DOHH2 (cell line): ENCODE measurements around the gene SLC30A10.
"Not testable (repeated sequence)": the region's sequence is repeated elsewhere in the genome, so short reads cannot be mapped to it uniquely, and the experiment has no call there.

Experiments
- H3F3A ChIP-seq: fragments of 200-600 bp; sonication (generic), shearing (Covaris generic); 2 replicates; pipeline ENCODE4 v1.6.0; 2016; ENCODE audit warnings: antibody characterized with exemption, mild to moderate bottlenecking; ENCODE audit not compliant: control insufficient read depth, insufficient read depth
- H3K27ac ChIP-seq: fragments of 200-600 bp; sonication (generic); 2 replicates; pipeline ENCODE4 v1.5.1; 2014; ENCODE audit warnings: low read depth, mild to moderate bottlenecking, low read length, moderate library complexity
- H3K27me3 ChIP-seq: fragments of 200-600 bp; sonication (generic); 2 replicates; pipeline ENCODE4 v1.6.1; 2014; ENCODE audit warnings: mild to moderate bottlenecking, low read length, mixed read lengths; ENCODE audit not compliant: control insufficient read depth
- H3K36me3 ChIP-seq: fragments of 200-600 bp; sonication (generic); 2 replicates; pipeline ENCODE4 v1.6.1; 2014; ENCODE audit warnings: mild to moderate bottlenecking, low read length, moderate library complexity, mixed read lengths; ENCODE audit not compliant: control insufficient read depth
- H3K4me1 ChIP-seq: fragments of 200-600 bp; sonication (generic); 2 replicates; pipeline ENCODE4 v1.6.1; 2014; ENCODE audit warnings: mild to moderate bottlenecking, low read length, mixed read lengths; ENCODE audit not compliant: control insufficient read depth
- H3K4me2 ChIP-seq: fragments of 200-600 bp; sonication (generic); 2 replicates; pipeline ENCODE4 v1.6.0; 2014; ENCODE audit warnings: mild to moderate bottlenecking, low read length, moderate library complexity
- H3K4me3 ChIP-seq: fragments of 200-600 bp; sonication (generic); 2 replicates; pipeline ENCODE4 v1.5.1; 2014; ENCODE audit warnings: mild to moderate bottlenecking, low read length, mixed read lengths
- H3K79me2 ChIP-seq: fragments of 200-600 bp; sonication (generic); 2 replicates; pipeline ENCODE4 v1.6.1; 2014; ENCODE audit warnings: mild to moderate bottlenecking, low read length, mixed read lengths; ENCODE audit not compliant: control insufficient read depth
- H3K9me2 ChIP-seq: fragments of 200-600 bp; sonication (generic); replicated peaks from 2 replicates; pipeline ENCODE4 v1.6.1; 2014; ENCODE audit warnings: mild to moderate bottlenecking, low read length, mixed read lengths; ENCODE audit not compliant: control insufficient read depth
- H3K9me3 ChIP-seq: fragments of 200-600 bp; sonication (generic); 2 replicates; pipeline ENCODE4 v1.6.1; 2014; ENCODE audit warnings: antibody characterized with exemption, low read length, mixed read lengths; ENCODE audit not compliant: control insufficient read depth, insufficient read depth
- H4K20me1 ChIP-seq: fragments of 200-600 bp; sonication (generic); 2 replicates; pipeline ENCODE4 v1.6.0; 2014; ENCODE audit warnings: low read depth, mild to moderate bottlenecking, antibody characterized with exemption, low read length, moderate library complexity; ENCODE audit not compliant: control insufficient read depth, insufficient read depth
- CTCF ChIP-seq: fragments of 200-600 bp; sonication (generic); IDR thresholded peaks from one replicate; pipeline ENCODE4 v1.5.1; 2014; ENCODE audit warnings: antibody characterized with exemption, mild to moderate bottlenecking, low read depth, low read length; ENCODE audit not compliant: poor library complexity, severe bottlenecking
- EZH2phosphoT487 ChIP-seq: fragments of 200-600 bp; sonication (generic); IDR thresholded peaks from 2 replicates; pipeline ENCODE4 v1.6.1; 2017; ENCODE audit warnings: borderline replicate concordance, mild to moderate bottlenecking, antibody characterized with exemption, low read length, moderate library complexity, mixed read lengths

The SLC30A10 gene

GRCh38 chr1:219941179-219942118, 13.1 kb upstream of the SLC30A10 start:
- Histone ChIP-seq H3K4me2 (no peak overlapping the region), H3K27me3 (no peaks in the 10 kb centered on the region), H3K4me1 (no peaks in the 10 kb centered on the region), H3K9me3 (no peaks in the 10 kb centered on the region), H3K4me3 (no peak overlapping the region), H4K20me1 (no peaks in the 10 kb centered on the region), H3K9me2 (no peaks in the 10 kb centered on the region), H3K36me3 (no peaks in the 10 kb centered on the region), H3K27ac (no peak overlapping the region), H3F3A (no peaks in the 10 kb centered on the region), H3K79me2 (no peaks in the 10 kb centered on the region)
- no peak for TF ChIP-seq CTCF
- TF ChIP-seq EZH2phosphoT487, result no peak

DNA sequence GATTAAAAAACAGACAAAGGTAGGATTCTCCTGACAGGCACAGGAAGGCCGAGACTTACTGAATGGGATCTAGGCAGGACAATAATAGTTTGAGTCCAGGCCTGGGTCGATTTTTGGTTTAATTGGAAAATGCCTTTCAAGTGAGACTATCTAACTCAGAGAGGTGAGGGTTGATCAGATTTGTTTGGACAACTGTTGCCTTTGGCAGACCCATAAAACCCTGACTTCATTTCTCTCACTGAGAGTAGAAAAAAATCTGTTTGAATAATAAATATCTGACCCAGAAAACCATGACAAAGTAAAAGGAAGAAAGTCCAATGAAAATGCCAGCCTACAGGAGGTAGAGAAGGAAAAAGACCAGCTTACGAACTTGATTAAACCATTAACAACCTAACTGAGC, 12.3 kb upstream of the SLC30A10 start:
- Histone ChIP-seq H3K4me1 (no peaks in the 10 kb centered on the region), H3K9me2 (no peaks in the 10 kb centered on the region), H3K9me3 (no peaks in the 10 kb centered on the region), H3K27me3 (no peaks in the 10 kb centered on the region), H3K27ac (no peak overlapping the region), H4K20me1 (no peaks in the 10 kb centered on the region), H3F3A (no peaks in the 10 kb centered on the region), H3K79me2 (no peaks in the 10 kb centered on the region), H3K4me2 (no peak overlapping the region), H3K36me3 (no peaks in the 10 kb centered on the region), H3K4me3 (no peak overlapping the region)
- TF ChIP-seq EZH2phosphoT487 (no peak), CTCF (no peak)

DNA sequence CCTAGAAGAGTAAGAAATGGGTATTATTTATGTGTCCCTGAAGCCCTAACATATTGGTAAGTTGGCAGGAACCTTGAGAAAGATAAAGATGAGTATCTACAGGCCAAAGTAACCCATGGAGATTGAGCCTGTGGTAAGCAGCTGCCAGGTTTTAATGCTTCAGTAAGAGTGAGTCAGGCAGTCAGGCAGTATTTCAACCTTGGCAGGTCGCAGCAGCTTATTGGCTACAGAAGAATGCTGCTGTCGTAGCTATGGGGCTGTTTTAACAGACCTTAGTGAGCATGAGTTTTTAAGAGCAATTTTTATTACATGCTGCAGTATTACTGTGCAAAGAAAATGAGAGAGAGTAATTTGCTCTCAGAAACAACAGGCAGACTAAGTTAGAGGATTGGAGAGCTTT, 10.3 kb upstream of the SLC30A10 start:
- H3K9me3 ChIP-seq, result no peaks in the 10 kb centered on the region
- no peaks in the 10 kb centered on the region for H3K9me2 ChIP-seq
- H4K20me1 ChIP-seq, result no peaks in the 10 kb centered on the region
- H3K4me1 ChIP-seq, result no peaks in the 10 kb centered on the region
- H3K27ac ChIP-seq, result no peak overlapping the region
- TF ChIP-seq CTCF (no peak), EZH2phosphoT487 (no peak)
- H3F3A ChIP-seq, result no peaks in the 10 kb centered on the region
- H3K4me2 ChIP-seq, result no peak overlapping the region
- H3K27me3 ChIP-seq, result peaks cover 3% of the 10 kb centered on the region; the same call in 1 of the 2 replicates
- no peak overlapping the region for H3K4me3 ChIP-seq
- H3K79me2 ChIP-seq, result no peaks in the 10 kb centered on the region
- no peaks in the 10 kb centered on the region for H3K36me3 ChIP-seq

DNA sequence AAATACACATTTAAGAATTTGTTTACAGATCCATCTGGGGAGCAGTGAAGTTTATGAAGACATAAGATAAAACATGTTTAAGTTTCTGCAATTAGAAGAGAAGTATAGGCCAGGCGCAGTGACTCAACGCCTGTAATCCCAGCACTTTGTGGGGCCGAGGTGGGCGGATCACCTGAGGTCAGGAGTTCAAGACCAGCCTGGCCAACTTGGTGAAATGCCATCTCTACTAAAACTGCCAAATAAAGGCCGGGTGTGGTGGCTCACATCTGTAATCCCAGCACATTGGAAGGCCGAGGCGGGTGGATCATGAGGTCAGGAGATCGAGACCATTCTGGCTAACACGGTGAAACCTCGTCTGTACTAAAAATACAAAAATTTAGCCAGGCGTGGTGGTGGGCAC, 5.4 kb upstream of the SLC30A10 start:
- not testable (repeated sequence) for H3K27me3 ChIP-seq, H3K79me2 ChIP-seq, H3K9me3 ChIP-seq, H3K36me3 ChIP-seq, H3K4me1 ChIP-seq, H3F3A ChIP-seq, H4K20me1 ChIP-seq, H3K9me2 ChIP-seq, H3K27ac ChIP-seq, H3K4me3 ChIP-seq, H3K4me2 ChIP-seq
